ENCODE data around the gene MCF2L2. TPM values are rescaled to one million over a fixed set of nuclear protein-coding genes. Genes with fewer than 3 reads are reported as not detected.
"Not testable (repeated sequence)": the region's sequence is repeated elsewhere in the genome, so short reads cannot be mapped to it uniquely, and the experiment has no call there.

MCF2L2 gene
- total and polyA plus RNA-seq, 2 donors (not counting 3 experiments of a cell fraction or from before 2014, with no cell fraction given): 0.15 to 1.1 TPM

- H3K27ac ChIP-seq (ENCODE audit: insufficient read depth, low read depth, low read length); DNase-seq (ENCODE audit: low read depth, low spot score); H3K4me3 ChIP-seq (replicated peaks in 1 of 3; ENCODE audit: insufficient read depth in 1 of 3, low read depth in 1 of 3, low read length in 3 of 3); POLR2A ChIA-PET; H3K27me3 ChIP-seq (ENCODE audit: control insufficient read depth in 2 of 2, insufficient read depth in 2 of 2, low read length in 2 of 2); H3K9me3 ChIP-seq (replicated peaks; ENCODE audit: control insufficient read depth, insufficient read depth, low read length); H4K20me1 ChIP-seq (replicated peaks; ENCODE audit: control insufficient read depth, extremely low read depth, insufficient read depth, low read length); intact Hi-C loops (cut with micrococcal nuclease); BruUV-seq (replicated peaks); H3K4me1 ChIP-seq (ENCODE audit: control insufficient read depth, extremely low read depth, insufficient read depth, low read length); H3K36me3 ChIP-seq (ENCODE audit: control insufficient read depth in 2 of 2, extremely low read depth in 1 of 2, insufficient read depth in 2 of 2, low read length in 2 of 2); H3K9me1 ChIP-seq (replicated peaks; ENCODE audit: control insufficient read depth, extremely low read depth, insufficient read depth, low read length); H3K79me2 ChIP-seq (ENCODE audit: control insufficient read depth, insufficient read depth, low read length); dilution Hi-C loops (cut with MboI; ENCODE audit: extremely low pct_ligation_motif_present, low sequenced_read_pairs); H2AFZ ChIP-seq (ENCODE audit: low read depth, low read length); FAIRE-seq; H3K4me2 ChIP-seq (ENCODE audit: insufficient read depth, low read length); H3K9ac ChIP-seq (replicated peaks; ENCODE audit: extremely low read depth, insufficient read depth, low read length): not testable (repeated sequence)
- CTCF ChIA-PET: interaction anchor here (0.9 to 1.7 kb wide), 3 partner anchors 10 to 326 kb away, joined by 4 to 5 read pairs (median 4); no protein-coding TSS in a partner anchor
Measured at GRCh38 chr3:183440521-183440920, 12.1 kb upstream of the MCF2L2 start.

- Histone ChIP-seq H3K27ac (ENCODE audit: insufficient read depth, low read depth, low read length) (no peak overlapping the region), H4K20me1 (replicated peaks; ENCODE audit: control insufficient read depth, extremely low read depth, insufficient read depth, low read length) (no peaks in the 10 kb centered on the region), H3K9me1 (replicated peaks; ENCODE audit: control insufficient read depth, extremely low read depth, insufficient read depth, low read length) (no peaks in the 10 kb centered on the region), H3K9ac (replicated peaks; ENCODE audit: extremely low read depth, insufficient read depth, low read length) (no peak overlapping the region), H3K79me2 (ENCODE audit: control insufficient read depth, insufficient read depth, low read length) (no peaks in the 10 kb centered on the region), H3K4me3 (replicated peaks in 1 of 3; ENCODE audit: insufficient read depth in 1 of 3, low read depth in 1 of 3, low read length in 3 of 3) (no peak overlapping the region), H3K4me1 (ENCODE audit: control insufficient read depth, extremely low read depth, insufficient read depth, low read length) (no peaks in the 10 kb centered on the region), H3K9me3 (replicated peaks; ENCODE audit: control insufficient read depth, insufficient read depth, low read length) (peaks cover 2% of the 10 kb centered on the region), H3K4me2 (ENCODE audit: insufficient read depth, low read length) (no peak overlapping the region), H3K36me3 (ENCODE audit: control insufficient read depth in 2 of 2, extremely low read depth in 1 of 2, insufficient read depth in 2 of 2, low read length in 2 of 2) (no peaks in the 10 kb centered on the region), H3K27me3 (ENCODE audit: control insufficient read depth in 2 of 2, insufficient read depth in 2 of 2, low read length in 2 of 2) (peaks cover 6 to 11% of the 10 kb centered on the region in 2 experiments), H2AFZ (ENCODE audit: low read depth, low read length) (no peak overlapping the region)
- ChIA-PET CTCF (interaction anchor here (1.0 to 1.7 kb wide), 3 partner anchors 11 to 327 kb away, joined by 3 to 5 read pairs (median 4); partner anchors contain the start of gene MCF2L2), POLR2A (no interaction called here)
- dilution Hi-C loops (cut with MboI; ENCODE audit: extremely low pct_ligation_motif_present, low sequenced_read_pairs) (no loop called here), intact Hi-C loops (cut with micrococcal nuclease) (no loop called here)
- BruUV-seq (replicated peaks): no TSS peak
- TF ChIP-seq MAX (IDR thresholded peaks at IDR 0.05; ENCODE audit: insufficient read depth, insufficient read length) (no peak), CTCF (IDR thresholded peaks at IDR 0.05; ENCODE audit: extremely low read depth in 1 of 2, insufficient read depth in 1 of 2, low read depth in 1 of 2, low read length in 2 of 2) (no peak), POLR2AphosphoS5 (IDR thresholded peaks at IDR 0.05; ENCODE audit: insufficient read depth, low read depth, low read length) (no peak), GATA2 (IDR thresholded peaks at IDR 0.05; ENCODE audit: insufficient read depth, insufficient read length, low read depth, low read length) (no peak)
- DNase-seq (ENCODE audit: low read depth, low spot score): no peak
- no peak for FAIRE-seq
Measured at GRCh38 chr3:183439515-183439914, 11.1 kb upstream of the MCF2L2 start.
